Measurements from ENCODE around the gene FAM72A.
"Not testable (repeated sequence)": the region's sequence is repeated elsewhere in the genome, so short reads cannot be mapped to it uniquely, and the experiment has no call there.

The FAM72A gene

GRCh38 chr1:206202789-206203363, at the start of gene FAM72A:
Gene FAM72A (minus strand): TSS chr1:206202839. CDS start chr1:206202025, 814 bp downstream.
- DNase-seq, result peak; percentile 100

- not testable (repeated sequence) for DNase-seq
These were observed 48.5 kb upstream of the FAM72A start for GRCh38 chr1:206250953-206251681.

GRCh38 chr1:206246129-206246886, 43.7 kb upstream of the FAM72A start:
- not testable (repeated sequence) for DNase-seq

GRCh38 chr1:206245479-206245878, 42.8 kb upstream of the FAM72A start:
- DNase-seq, result not testable (repeated sequence)

- DNase-seq, result not testable (repeated sequence)
These were observed 40.7 kb upstream of the FAM72A start for GRCh38 chr1:206243335-206243734.

- not testable (repeated sequence) for DNase-seq
These were observed 37.6 kb upstream of the FAM72A start for GRCh38 chr1:206240288-206240687.

- not testable (repeated sequence) for DNase-seq
These were observed 32.6 kb upstream of the FAM72A start for GRCh38 chr1:206235190-206235589.

GRCh38 chr1:206234189-206234916, 31.7 kb upstream of the FAM72A start:
- not testable (repeated sequence) for DNase-seq

- not testable (repeated sequence) for DNase-seq
These were observed 30.5 kb upstream of the FAM72A start for GRCh38 chr1:206232970-206233645.

GRCh38 chr1:206231989-206232388, 29.4 kb upstream of the FAM72A start:
- DNase-seq, result not testable (repeated sequence)

- DNase-seq, result not testable (repeated sequence)
These were observed 26.6 kb upstream of the FAM72A start for GRCh38 chr1:206229286-206229685.

GRCh38 chr1:206226886-206227285, 24.2 kb upstream of the FAM72A start:
- DNase-seq, result not testable (repeated sequence)

GRCh38 chr1:206225386-206225785, 22.7 kb upstream of the FAM72A start:
- DNase-seq, result not testable (repeated sequence)

GRCh38 chr1:206224190-206224776, 21.6 kb upstream of the FAM72A start:
- DNase-seq, result not testable (repeated sequence)

- DNase-seq, result not testable (repeated sequence)
These were observed 18.9 kb upstream of the FAM72A start for GRCh38 chr1:206221585-206221984.

- not testable (repeated sequence) for DNase-seq
These were observed 17.8 kb upstream of the FAM72A start for GRCh38 chr1:206220332-206221000.

- not testable (repeated sequence) for DNase-seq
These were observed 17.1 kb upstream of the FAM72A start for GRCh38 chr1:206219514-206220331.

GRCh38 chr1:206218765-206219164, 16.1 kb upstream of the FAM72A start:
- not testable (repeated sequence) for DNase-seq

- DNase-seq, result not testable (repeated sequence)
These were observed 15.6 kb upstream of the FAM72A start for GRCh38 chr1:206218285-206218684.
